Thymus (tissue), 11 donors: ENCODE measurements around the gene TMEM132D. TPM values are rescaled to one million over a fixed set of nuclear protein-coding genes. Genes with fewer than 3 reads are reported as not detected.

ENCODE experiments used
- DNase-seq, 9 donors: peaks; one replicate each; pipeline ENCODE4 v3.0.0-alpha.2; 2013; ENCODE audit warnings: low spot score in 9 of 9, low read depth in 6 of 9, missing footprints in 1 of 9
- H3K27ac ChIP-seq, 2 donors: one replicate each; pipeline ENCODE4 v1.5.1; 2013; ENCODE audit warnings: control low read depth in 1 of 2, low read depth in 1 of 2, low read length in 1 of 2, mild to moderate bottlenecking in 1 of 2, moderate library complexity in 1 of 2
- H3K27me3 ChIP-seq, 2 donors: one replicate each; pipeline ENCODE4 v1.5.1; 2013; ENCODE audit warnings: low read length in 1 of 2; ENCODE audit not compliant: control insufficient read depth in 2 of 2, insufficient read depth in 1 of 2
- H3K36me3 ChIP-seq, 2 donors: one replicate each; pipeline ENCODE4 v1.5.1; 2013; ENCODE audit warnings: low read length in 1 of 2, mild to moderate bottlenecking in 1 of 2, moderate library complexity in 1 of 2; ENCODE audit not compliant: control insufficient read depth in 2 of 2, insufficient read depth in 2 of 2
- H3K4me1 ChIP-seq, 2 donors: one replicate each; pipeline ENCODE4 v1.5.1; 2013; ENCODE audit warnings: low read length in 2 of 2; ENCODE audit not compliant: control insufficient read depth in 2 of 2, insufficient read depth in 2 of 2
- H3K4me3 ChIP-seq, 2 donors: one replicate each; pipeline ENCODE4 v1.5.1; 2013; ENCODE audit warnings: low read length in 2 of 2, control low read depth in 1 of 2, mild to moderate bottlenecking in 1 of 2
- H3K9me3 ChIP-seq, 2 donors: one replicate each; pipeline ENCODE4 v1.5.1; 2013; ENCODE audit warnings: low read length in 1 of 2, mild to moderate bottlenecking in 1 of 2; ENCODE audit not compliant: control insufficient read depth in 2 of 2, insufficient read depth in 1 of 2
- WGBS: extraction: QIAGEN DNeasy Blood & Tissue Kit; methylation state at CpG from one replicate; pipeline ENCODE4 v1.1.7; 2013; 5-methylcytosine and 5-hydroxymethylcytosine counted together
- polyA plus RNA-seq: library from polyadenylated mRNA; stranded (reverse); fragments of 200-250 nt; gene quantifications from one replicate; pipeline ENCODE4 v1.2.3, GENCODE V29; 2013
- total RNA-seq: library from RNA; stranded (reverse); fragments of 120-200 nt; gene quantifications from one replicate; pipeline ENCODE4 v1.2.4, GENCODE V29; 2013
- donor health status: healthy.

Gene TMEM132D
- total and polyA plus RNA-seq, 2 donors = 0.02 TPM; not detected in 1

GRCh38 chr12:129215556-129215955, 688.3 kb downstream of the TMEM132D start:
- no peaks in the 10 kb centered on the region for H3K27me3 ChIP-seq
- no peaks in the 10 kb centered on the region for H3K9me3 ChIP-seq
- no peak overlapping the region for H3K27ac ChIP-seq
- no peak overlapping the region for H3K4me3 ChIP-seq
- no peak for DNase-seq
- no peaks in the 10 kb centered on the region for H3K4me1 ChIP-seq
- H3K36me3 ChIP-seq = no peaks in the 10 kb centered on the region
- WGBS = 89% methylated on average over 5 of the region's 5 CpGs

DNA sequence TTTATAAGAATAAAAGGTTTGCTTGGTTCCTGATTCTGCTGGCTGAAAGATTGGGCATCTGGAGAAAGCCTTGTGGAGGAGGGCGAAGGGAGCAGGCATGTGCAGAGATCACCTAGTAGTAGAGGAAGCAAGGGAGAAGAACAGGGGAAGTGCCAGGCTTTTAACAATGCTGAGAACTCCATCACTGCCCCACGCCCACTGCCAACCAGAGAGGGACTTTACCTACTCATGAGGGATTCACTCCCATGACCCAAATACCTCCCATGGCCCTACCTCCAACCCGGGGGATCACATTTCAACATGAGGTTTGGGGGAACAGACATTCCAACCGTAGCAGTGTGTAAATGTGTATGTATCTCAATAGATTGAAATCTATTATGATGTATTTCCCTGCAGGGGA, 690.3 kb downstream of the TMEM132D start:
- Histone ChIP-seq H3K27me3 (no peaks in the 10 kb centered on the region), H3K27ac (no peak overlapping the region), H3K4me3 (no peak overlapping the region), H3K36me3 (no peaks in the 10 kb centered on the region), H3K4me1 (no peaks in the 10 kb centered on the region), H3K9me3 (no peaks in the 10 kb centered on the region)
- WGBS = 86% methylated on average over 4 of the region's 4 CpGs
- no peak for DNase-seq

DNA sequence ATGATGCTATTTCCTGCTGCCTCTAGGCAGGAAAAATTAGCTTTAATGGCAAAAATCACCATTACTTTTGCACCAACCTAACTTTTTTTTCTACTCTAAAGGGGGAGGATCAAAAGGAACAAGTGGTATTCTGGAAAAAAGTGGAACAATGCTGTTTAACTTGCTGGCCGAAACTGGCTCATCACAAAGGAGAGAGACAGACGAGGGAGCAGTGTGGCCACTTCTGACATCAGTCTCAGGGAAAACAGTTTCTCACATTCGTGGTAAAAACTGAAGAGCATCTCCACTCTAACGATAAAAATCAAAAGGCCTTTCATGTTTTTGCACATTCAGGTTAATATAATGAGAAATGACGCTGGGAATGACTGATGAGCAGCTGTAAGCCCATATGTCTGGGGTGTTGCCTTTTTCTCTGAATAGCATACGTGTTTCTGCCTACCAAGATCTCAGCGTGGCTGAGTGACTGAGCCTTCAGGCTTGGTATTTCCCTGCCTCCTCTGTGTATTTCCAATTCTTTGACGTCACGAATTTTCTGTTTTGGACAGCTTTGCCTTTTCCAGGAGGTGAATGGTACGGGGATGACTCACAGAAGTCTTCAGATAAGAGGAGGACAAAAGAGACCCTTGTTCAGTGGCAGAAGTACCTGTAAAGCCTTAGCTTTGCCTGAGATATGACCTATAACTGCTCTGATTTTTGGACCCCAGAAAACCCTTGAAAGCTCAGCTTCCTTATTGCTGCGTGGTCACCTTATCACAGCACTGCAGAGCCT, 691.8 kb downstream of the TMEM132D start:
- 73% methylated on average over 11 of the region's 11 CpGs for WGBS
- Histone ChIP-seq H3K36me3 (no peaks in the 10 kb centered on the region), H3K9me3 (no peaks in the 10 kb centered on the region), H3K4me3 (no peak overlapping the region), H3K4me1 (no peaks in the 10 kb centered on the region), H3K27me3 (no peaks in the 10 kb centered on the region), H3K27ac (no peak overlapping the region)
- no peak for DNase-seq

DNA sequence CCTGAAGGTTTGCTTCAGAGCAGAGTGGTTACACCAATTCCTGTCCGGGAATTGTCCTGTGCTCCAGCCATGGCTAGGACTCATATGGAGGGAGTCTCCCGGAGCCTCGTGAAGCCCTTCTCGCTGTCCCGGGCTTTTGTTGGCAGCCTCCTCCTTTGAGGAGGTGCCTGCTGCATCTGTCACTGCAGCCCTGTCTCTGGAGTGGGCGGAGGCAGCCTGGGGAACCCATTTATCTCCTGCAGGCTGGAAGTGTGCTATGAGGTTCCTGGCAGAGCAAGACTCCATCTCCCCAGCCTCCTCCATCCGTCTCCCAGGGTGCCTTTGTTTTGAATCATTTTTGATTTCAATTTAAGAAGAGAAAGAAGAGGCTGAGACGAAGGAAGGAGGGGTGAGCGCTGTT, 695.3 kb downstream of the TMEM132D start:
- Histone ChIP-seq H3K36me3 (no peaks in the 10 kb centered on the region), H3K27ac (no peak overlapping the region), H3K9me3 (no peaks in the 10 kb centered on the region), H3K4me1 (no peaks in the 10 kb centered on the region), H3K27me3 (no peaks in the 10 kb centered on the region), H3K4me3 (no peak overlapping the region)
- 91% methylated on average over 9 of the region's 9 CpGs for WGBS
- DNase-seq = no peak

DNA sequence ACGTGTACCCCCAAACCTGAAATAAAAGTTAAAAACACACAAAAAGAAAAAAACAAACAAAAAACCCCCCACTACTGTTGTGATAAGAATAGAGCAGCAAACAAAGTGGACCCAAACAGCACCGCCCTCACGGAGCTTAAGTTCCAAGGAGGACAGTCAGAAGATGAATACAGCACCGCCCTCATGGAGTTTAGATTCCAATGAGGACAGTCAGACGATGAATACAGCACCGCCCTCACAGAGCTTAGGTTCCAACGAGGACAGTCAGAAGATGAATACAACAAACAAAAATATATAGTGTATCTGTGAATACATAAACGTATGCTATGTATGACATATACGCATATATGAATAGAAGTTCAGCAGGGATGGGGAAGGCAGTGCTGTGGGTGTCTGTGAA, 696.7 kb downstream of the TMEM132D start:
- H3K9me3 ChIP-seq = no peaks in the 10 kb centered on the region
- no peak overlapping the region for H3K27ac ChIP-seq
- H3K4me3 ChIP-seq = no peak overlapping the region
- no peaks in the 10 kb centered on the region for H3K27me3 ChIP-seq
- no peaks in the 10 kb centered on the region for H3K36me3 ChIP-seq
- DNase-seq = no peak
- 94% methylated on average over 9 of the region's 9 CpGs for WGBS
- H3K4me1 ChIP-seq = no peaks in the 10 kb centered on the region

DNA sequence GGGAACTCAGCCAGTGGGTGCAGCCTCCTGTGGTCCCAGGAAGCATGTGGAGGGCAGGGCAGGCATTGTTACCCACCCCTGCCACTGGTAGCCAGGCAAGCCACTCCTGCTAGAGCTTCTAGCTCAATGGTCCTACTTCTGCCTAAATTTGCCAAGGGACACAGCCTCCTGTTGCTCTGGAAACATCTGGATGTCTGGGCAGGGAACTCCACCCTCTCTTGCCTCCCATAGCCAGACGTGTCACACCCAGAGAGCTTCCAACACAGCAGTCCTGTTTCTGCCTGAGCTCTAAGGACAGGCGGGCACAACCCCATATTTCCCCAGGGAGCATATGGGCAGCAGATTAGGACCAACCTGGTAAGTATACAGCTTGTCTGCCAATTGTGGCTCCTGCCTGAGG, 700.4 kb downstream of the TMEM132D start:
- no peak overlapping the region for H3K4me3 ChIP-seq
- no peak for DNase-seq
- no peaks in the 10 kb centered on the region for H3K27me3 ChIP-seq
- H3K36me3 ChIP-seq = no peaks in the 10 kb centered on the region
- H3K9me3 ChIP-seq = no peaks in the 10 kb centered on the region
- 75% methylated on average over 2 of the region's 2 CpGs for WGBS
- no peaks in the 10 kb centered on the region for H3K4me1 ChIP-seq
- H3K27ac ChIP-seq = no peak overlapping the region

DNA sequence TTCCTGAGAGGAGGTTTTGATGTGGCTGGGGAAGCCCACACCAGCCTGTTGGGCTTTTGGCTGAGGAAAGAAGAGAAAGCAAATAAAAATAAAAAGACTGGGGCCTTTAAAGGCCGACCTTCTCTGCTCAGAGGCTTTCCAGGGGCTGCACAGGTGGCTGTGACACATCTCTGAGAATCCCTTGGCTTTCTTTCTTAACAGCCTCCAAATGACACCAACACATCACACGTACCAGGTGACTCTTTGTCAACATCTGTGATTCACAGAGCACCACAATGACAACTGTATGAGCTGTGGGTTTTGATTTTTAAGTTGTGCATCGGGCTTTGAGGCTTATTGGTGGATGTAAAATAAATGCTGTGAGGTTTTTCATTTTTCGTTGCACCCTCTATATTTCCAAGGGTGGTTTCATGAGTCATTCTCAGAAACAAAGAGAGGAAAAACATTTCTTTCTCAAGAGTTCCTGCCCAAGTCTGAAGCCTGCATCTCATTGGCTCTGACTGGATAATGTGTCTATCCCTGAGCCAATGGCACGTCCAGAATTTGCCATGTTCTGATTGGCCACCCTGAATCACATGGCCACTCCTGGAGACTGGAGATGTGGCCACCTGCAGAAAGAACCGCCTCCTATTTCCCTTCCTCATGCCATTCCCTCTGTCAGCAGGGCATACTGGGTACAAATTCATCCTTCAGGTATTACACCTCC, 701.6 kb downstream of the TMEM132D start:
- H3K4me3 ChIP-seq = no peak overlapping the region
- no peak overlapping the region for H3K27ac ChIP-seq
- H3K27me3 ChIP-seq = no peaks in the 10 kb centered on the region
- 62% methylated on average over 6 of the region's 6 CpGs for WGBS
- H3K9me3 ChIP-seq = no peaks in the 10 kb centered on the region
- H3K4me1 ChIP-seq = no peaks in the 10 kb centered on the region
- H3K36me3 ChIP-seq = no peaks in the 10 kb centered on the region
- no peak for DNase-seq

GRCh38 chr12:129201029-129201428, 702.8 kb downstream of the TMEM132D start:
- no peaks in the 10 kb centered on the region for H3K9me3 ChIP-seq
- H3K27ac ChIP-seq = no peak overlapping the region
- no peaks in the 10 kb centered on the region for H3K4me1 ChIP-seq
- no peaks in the 10 kb centered on the region for H3K36me3 ChIP-seq
- no peak overlapping the region for H3K4me3 ChIP-seq
- WGBS = 78% methylated on average over 2 of the region's 2 CpGs
- no peaks in the 10 kb centered on the region for H3K27me3 ChIP-seq
- DNase-seq = no peak

- H3K27ac ChIP-seq = no peak overlapping the region
- H3K4me3 ChIP-seq = no peak overlapping the region
- no peak for DNase-seq
- no peaks in the 10 kb centered on the region for H3K4me1 ChIP-seq
- 67% methylated on average over 8 of the region's 8 CpGs for WGBS
- H3K9me3 ChIP-seq = no peaks in the 10 kb centered on the region
- no peaks in the 10 kb centered on the region for H3K36me3 ChIP-seq
- no peaks in the 10 kb centered on the region for H3K27me3 ChIP-seq
These were observed 703.2 kb downstream of the TMEM132D start for GRCh38 chr12:129200576-129200975.
